ENCODE results near the gene TMEM201.

DNA sequence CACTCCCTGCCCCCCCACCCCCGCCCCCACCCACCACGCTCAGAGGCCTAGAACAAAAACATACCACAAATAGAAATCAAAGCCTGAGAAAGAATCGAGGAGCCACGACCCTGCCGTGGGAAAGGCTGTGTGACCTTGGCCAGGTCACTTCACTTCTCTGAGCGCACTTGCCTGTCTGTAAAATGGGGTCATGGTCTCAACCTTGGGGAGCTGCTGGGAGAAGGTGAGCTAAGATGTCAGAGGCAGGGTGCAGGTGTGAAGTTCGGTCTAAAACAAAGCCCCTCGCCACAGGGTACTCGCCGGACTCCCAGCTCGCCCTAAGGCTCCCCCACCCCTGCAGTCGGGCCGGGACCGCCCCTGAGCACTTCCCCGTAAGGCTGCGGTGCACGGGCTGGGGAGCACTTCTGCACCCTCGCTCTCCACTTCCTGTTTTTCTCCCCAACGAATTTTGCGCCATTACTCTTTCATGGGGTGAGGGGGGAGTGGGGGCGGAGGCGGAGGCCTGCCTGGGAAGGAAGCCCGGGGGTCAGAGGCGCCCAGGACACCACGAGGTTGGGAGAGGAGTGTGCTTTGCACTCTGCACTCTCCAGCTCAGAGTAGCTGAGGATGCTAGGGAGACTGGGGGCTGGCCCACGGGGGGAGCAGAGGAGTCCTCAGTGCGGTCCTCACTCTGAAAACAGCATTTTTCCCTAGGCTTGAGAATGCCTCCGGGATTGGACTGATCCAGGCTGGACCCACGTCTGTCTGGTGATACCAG, 40.9 kb downstream of the TMEM201 start:
- TF ChIP-seq, protein P1, sequence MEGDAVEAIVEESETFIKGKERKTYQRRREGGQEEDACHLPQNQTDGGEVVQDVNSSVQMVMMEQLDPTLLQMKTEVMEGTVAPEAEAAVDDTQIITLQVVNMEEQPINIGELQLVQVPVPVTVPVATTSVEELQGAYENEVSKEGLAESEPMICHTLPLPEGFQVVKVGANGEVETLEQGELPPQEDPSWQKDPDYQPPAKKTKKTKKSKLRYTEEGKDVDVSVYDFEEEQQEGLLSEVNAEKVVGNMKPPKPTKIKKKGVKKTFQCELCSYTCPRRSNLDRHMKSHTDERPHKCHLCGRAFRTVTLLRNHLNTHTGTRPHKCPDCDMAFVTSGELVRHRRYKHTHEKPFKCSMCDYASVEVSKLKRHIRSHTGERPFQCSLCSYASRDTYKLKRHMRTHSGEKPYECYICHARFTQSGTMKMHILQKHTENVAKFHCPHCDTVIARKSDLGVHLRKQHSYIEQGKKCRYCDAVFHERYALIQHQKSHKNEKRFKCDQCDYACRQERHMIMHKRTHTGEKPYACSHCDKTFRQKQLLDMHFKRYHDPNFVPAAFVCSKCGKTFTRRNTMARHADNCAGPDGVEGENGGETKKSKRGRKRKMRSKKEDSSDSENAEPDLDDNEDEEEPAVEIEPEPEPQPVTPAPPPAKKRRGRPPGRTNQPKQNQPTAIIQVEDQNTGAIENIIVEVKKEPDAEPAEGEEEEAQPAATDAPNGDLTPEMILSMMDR (IDR thresholded peaks at IDR 0.05; ENCODE audit: low read depth, low read length, poor library complexity, severe bottlenecking) = no peak
- no peak for TF ChIP-seq EZH2phosphoT487 (IDR thresholded peaks at IDR 0.05; ENCODE audit: borderline replicate concordance, low read length)

All from DOHH2 (cell line).